ENCODE results near the gene RNF39. TPM values are rescaled to one million over a fixed set of nuclear protein-coding genes. Genes with fewer than 3 reads are reported as not detected.

Gene RNF39
- polyA plus RNA-seq, 1 donor from 2014 or later = not detected

- peak overlapping the region; percentile 93 for H3K9ac ChIP-seq (ENCODE audit: low read length)
- TF ChIP-seq RAD21 (conservative IDR thresholded peaks at IDR 0.05) (no peak), REST (IDR thresholded peaks at IDR 0.05; ENCODE audit: borderline replicate concordance) (peak; percentile 91)
- no peaks in the 10 kb centered on the region for H3K9me3 ChIP-seq (ENCODE audit: low read length)
- H2AFZ ChIP-seq (ENCODE audit: low read depth, low read length) = peak overlapping the region; percentile 93
- peaks cover 4% of the 10 kb centered on the region for H3F3A ChIP-seq (ENCODE audit: insufficient read depth, low read length, poor library complexity, severe bottlenecking)
- H3K36me3 ChIP-seq (ENCODE audit: insufficient read depth, low read length) = no peaks in the 10 kb centered on the region
- H3K4me3 ChIP-seq (ENCODE audit: low read length) = peak overlapping the region; percentile 89
- H3K27me3 ChIP-seq (ENCODE audit: insufficient read depth, low read depth, low read length) = no peaks in the 10 kb centered on the region
- H4K20me1 ChIP-seq (ENCODE audit: insufficient read depth) = no peaks in the 10 kb centered on the region
- H3K79me2 ChIP-seq (replicated peaks; ENCODE audit: insufficient read depth, low read length) = peaks cover 16% of the 10 kb centered on the region
- peak overlapping the region; percentile 98 for H3K4me2 ChIP-seq (ENCODE audit: low read length)
- H3K27ac ChIP-seq (ENCODE audit: low read length) = peak overlapping the region; percentile 95
- H3K9me2 ChIP-seq (ENCODE audit: insufficient read depth, low read length) = no peaks in the 10 kb centered on the region
Measured at GRCh38 chr6:30060606-30061091, 14.9 kb downstream of the RNF39 start.

GRCh38 chr6:30055513-30055912, 20.1 kb downstream of the RNF39 start:
- Histone ChIP-seq H2AFZ (ENCODE audit: low read depth, low read length) (no peak overlapping the region), H3K4me3 (ENCODE audit: low read length) (no peak overlapping the region), H3K27me3 (ENCODE audit: insufficient read depth, low read depth, low read length) (no peaks in the 10 kb centered on the region), H3F3A (ENCODE audit: insufficient read depth, low read length, poor library complexity, severe bottlenecking) (peaks cover under 1% of the 10 kb centered on the region), H3K9me2 (ENCODE audit: insufficient read depth, low read length) (no peaks in the 10 kb centered on the region), H3K36me3 (ENCODE audit: insufficient read depth, low read length) (no peaks in the 10 kb centered on the region), H3K79me2 (replicated peaks; ENCODE audit: insufficient read depth, low read length) (no peaks in the 10 kb centered on the region), H3K4me2 (ENCODE audit: low read length) (no peak overlapping the region), H3K9me3 (ENCODE audit: low read length) (no peaks in the 10 kb centered on the region), H4K20me1 (ENCODE audit: insufficient read depth) (no peaks in the 10 kb centered on the region), H3K27ac (ENCODE audit: low read length) (no peak overlapping the region), H3K9ac (ENCODE audit: low read length) (no peak overlapping the region)
- TF ChIP-seq TAF1 (IDR thresholded peaks at IDR 0.05; ENCODE audit: low read depth) (no peak), MXI1 (conservative IDR thresholded peaks at IDR 0.05; ENCODE audit: poor library complexity, severe bottlenecking) (no peak), EP300 (conservative IDR thresholded peaks at IDR 0.05; ENCODE audit: poor library complexity, severe bottlenecking) (no peak), REST (IDR thresholded peaks at IDR 0.05; ENCODE audit: borderline replicate concordance) (no peak), RAD21 (conservative IDR thresholded peaks at IDR 0.05) (no peak), CTCF (IDR thresholded peaks at IDR 0.05; ENCODE audit: poor library complexity, severe bottlenecking) (no peak), POLR2AphosphoS5 (IDR thresholded peaks at IDR 0.05) (no peak), SMC3 (conservative IDR thresholded peaks at IDR 0.05; ENCODE audit: poor library complexity) (no peak), EZH2 (IDR thresholded peaks at IDR 0.05; ENCODE audit: borderline replicate concordance, insufficient read depth, low read length, poor library complexity, severe bottlenecking) (no peak)
